SHP77 treated with DMSO at 0.1 percent for 48 hours (cell line): ENCODE measurements around the gene THAP5.

Source experiments
- DNase-seq: peaks from one replicate; lab custom pipeline; 2025; lab: John Stamatoyannopoulos, UW

Gene THAP5, protein sequence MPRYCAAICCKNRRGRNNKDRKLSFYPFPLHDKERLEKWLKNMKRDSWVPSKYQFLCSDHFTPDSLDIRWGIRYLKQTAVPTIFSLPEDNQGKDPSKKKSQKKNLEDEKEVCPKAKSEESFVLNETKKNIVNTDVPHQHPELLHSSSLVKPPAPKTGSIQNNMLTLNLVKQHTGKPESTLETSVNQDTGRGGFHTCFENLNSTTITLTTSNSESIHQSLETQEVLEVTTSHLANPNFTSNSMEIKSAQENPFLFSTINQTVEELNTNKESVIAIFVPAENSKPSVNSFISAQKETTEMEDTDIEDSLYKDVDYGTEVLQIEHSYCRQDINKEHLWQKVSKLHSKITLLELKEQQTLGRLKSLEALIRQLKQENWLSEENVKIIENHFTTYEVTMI

GRCh38 chr7:108569381-108570145 lies at the start of gene THAP5, which contains the start of gene DNAJB9:
Gene THAP5 (minus strand): TSS chr7:108569706. CDS start chr7:108569569, 137 bp downstream.
Gene DNAJB9 (plus strand): TSS chr7:108569874. CDS start chr7:108571727, 1,853 bp downstream.
- peak; percentile 96 for DNase-seq

DNA sequence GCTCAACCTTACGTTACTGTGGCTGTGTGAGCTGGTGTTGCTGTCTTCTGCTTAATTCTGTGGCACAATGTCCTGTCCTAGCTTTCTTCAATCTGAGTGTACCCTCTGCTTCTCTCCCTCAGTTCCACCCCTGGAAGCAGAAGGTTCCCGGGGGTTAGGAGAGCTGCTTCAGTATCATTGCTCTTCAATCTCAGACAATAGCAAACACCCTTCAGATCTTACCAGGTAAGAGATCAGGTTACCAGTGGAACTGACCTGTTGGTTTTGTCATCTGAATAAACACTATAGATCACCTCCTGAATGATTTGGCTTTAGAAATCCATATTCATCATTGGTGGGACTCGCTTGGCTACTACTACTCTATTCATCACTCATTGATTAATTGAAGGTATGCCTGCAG lies 48.5 kb upstream of the THAP5 start:
- no peak for DNase-seq

- DNase-seq, result no peak
Observed at GRCh38 chr7:108614896-108615295, 45.4 kb upstream of the THAP5 start.

DNA sequence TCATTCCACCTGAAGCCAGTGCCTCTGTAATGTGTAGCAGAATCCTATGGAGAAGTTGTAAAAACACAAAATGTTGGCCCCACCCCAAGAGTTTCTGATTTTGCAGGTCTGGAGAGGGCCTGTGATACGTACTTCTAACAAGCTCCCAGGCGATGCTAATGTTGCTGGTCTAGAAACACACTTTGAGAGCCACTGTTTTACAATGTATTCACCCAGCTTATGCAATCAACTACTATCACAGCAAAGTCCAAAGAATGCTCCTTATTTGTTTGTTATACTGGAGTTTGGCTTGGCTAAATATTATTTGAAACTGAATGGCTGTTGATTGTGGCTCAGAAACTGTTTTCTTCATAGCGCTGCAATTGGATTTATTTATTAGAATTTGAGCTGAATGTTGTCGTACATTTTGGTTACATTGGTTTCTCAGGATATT lies 44.5 kb upstream of the THAP5 start:
- DNase-seq, result no peak

DNA sequence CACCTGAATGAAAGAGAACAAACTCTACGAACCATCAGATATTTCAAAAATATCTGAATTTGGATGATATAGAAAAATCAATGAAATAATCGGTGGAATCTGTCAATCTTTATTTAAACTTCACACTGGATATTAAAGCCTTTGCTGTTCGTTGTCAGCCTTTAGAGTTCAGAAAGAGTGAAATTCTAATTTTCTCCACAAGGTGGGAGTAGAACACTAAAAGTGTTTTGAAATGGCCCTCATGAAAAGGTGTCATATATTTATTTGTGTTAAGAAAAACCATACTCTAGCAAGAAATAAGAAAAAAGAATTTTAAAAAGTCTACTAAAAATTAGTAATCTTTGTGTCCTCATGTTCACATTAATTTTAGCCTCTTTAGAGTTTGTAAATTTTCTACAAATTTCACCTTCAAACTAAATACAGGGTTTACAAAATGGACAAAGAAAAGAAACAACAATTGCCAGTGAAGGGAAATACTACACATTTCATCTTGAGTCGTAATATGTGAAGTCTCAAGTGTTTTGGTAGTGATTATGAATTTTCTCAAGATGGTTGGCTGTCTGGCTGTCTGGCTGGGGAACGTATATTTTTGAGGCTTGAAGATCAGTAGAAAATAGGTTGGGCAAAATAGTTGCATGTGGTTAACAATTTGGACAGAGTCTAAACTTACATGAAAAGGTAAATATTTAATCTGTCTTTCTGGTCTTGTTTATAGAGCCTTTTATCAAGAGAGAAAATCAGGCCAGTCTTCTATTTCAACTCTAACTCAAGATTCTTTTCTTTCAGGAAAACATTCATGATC lies 43.8 kb upstream of the THAP5 start:
- no peak for DNase-seq

DNA sequence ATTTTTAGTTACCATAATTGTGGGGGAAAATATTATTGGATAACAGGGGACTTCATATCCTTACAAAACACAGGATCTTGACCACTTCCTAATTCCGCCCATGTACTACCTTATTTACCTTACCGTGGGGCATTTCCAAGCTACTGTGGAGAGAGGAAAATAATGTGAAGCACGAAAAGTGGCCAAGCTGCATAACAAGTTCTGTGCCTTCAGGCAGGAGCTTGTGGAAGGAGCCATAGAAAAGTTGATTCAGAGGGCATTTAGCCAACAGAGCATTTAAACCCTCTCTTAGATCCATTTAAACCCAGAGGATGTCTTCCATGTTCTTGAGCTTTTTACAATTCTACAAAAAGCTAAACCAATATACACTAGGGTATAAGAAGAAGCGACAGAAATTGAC lies 41.8 kb upstream of the THAP5 start:
- no peak for DNase-seq

DNA sequence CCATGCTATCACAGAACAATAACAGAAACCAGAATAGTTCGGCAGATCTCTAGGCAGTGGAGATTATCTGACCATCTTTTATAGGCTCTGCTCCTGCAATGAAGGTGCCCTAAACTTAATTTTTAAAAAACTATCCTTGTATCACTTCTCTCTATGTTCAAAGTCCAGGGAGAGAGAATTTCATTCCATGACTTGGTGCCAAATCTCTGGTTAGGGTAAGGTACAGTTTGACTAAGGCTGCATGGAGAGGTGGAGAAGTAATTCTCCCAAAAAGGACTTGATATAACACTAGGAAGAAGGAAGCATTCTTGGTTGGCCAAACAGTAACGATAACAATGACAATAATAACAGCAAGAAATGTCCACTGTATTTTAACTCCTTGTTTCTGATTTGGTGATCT lies 40.1 kb upstream of the THAP5 start:
- DNase-seq, result no peak

- no peak for DNase-seq
Observed at GRCh38 chr7:108605559-108606201, 36.2 kb upstream of the THAP5 start.

GRCh38 chr7:108604307-108605077 lies 35.0 kb upstream of the THAP5 start:
- no peak for DNase-seq

GRCh38 chr7:108603656-108604306 lies 34.3 kb upstream of the THAP5 start:
- DNase-seq, result no peak

DNA sequence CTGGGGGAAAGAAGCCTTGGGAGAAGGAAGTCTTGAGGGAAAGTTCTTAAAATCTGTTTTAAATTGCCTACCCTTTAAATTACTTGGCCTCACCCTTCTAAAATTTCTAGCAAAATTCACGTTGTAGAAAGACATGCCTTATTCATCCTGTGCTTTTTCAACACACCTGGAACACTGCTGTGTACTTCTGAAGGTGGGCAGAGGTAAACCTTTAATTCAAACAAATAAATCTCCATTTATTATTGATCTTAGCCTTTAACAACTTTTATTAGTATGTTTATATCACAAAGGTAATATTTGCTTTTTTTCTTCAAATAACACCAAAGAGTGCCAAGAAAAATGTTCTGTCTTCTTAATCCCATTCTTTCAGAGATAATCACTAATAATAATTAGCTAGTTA lies 30.9 kb upstream of the THAP5 start:
- DNase-seq, result no peak

DNA sequence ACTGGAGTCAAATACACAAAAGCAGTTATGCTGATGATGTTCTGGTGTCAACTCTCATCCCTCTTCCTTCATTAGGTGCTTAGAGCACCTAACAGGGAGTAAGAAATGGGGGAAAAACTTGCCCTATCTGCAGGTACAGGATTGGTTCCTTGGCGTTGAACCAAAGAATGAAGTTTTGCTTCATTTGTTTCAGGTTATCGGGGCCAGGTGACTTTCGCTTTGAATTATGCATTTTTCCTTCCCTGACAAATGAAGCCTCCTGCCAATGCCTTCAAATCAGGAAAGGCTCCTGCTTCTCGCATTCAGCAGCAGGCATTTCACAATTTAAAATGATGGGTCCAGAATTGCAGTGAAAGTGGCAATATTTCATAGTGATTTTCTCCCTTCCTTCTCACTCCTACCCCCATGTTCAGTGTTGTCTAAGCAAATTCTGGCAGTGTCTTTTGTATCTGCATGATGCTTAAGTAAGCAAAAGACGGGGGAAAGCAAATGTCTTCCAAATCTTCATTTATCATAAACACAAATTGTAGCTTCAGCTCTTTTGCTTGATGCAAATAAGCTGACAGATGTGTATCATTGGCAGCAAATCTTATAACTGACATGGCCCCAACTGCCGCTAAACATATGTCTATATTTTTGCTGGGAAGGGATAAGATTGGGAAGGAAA lies 29.5 kb upstream of the THAP5 start:
- DNase-seq, result no peak

DNA sequence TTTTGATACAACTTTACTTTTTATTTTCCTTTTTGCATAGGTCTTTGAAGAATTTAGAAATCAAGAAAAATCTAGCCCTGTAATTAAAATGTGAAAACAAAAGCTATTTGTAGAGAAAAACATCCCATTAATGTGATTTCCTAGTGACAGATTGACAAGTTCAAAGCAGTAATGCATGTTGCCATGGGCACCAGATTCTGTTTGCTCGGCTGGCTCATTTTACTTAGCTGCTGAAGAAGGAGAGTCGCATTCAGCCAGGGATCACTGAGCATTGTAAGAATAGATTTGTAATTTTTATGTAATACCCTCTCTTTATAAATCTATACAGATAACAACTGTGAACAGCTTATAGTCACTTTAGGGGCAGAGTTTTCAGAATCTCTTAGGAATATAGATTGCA lies 28.6 kb upstream of the THAP5 start:
- no peak for DNase-seq

DNA sequence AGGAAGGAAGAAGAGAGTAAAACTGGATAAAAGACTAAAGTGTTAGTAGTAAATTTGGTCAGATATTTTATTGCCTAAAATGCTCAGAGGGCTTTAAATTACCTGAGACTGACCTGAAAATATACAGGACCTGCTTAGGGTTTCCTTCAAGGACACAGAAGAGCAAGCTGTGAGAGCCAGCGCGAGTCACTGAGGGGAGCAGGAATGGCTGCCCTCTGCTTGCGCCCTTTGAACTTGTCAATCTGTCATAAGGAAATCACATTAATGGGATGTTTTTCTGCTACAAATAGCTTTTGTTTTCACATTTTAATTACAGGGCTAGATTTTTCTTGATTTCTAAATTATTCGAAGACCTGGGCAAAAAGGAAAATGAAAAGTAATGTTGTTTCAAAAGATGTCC lies 27.1 kb upstream of the THAP5 start:
- no peak for DNase-seq

- no peak for DNase-seq
Observed at GRCh38 chr7:108592646-108593201, 23.2 kb upstream of the THAP5 start.

DNA sequence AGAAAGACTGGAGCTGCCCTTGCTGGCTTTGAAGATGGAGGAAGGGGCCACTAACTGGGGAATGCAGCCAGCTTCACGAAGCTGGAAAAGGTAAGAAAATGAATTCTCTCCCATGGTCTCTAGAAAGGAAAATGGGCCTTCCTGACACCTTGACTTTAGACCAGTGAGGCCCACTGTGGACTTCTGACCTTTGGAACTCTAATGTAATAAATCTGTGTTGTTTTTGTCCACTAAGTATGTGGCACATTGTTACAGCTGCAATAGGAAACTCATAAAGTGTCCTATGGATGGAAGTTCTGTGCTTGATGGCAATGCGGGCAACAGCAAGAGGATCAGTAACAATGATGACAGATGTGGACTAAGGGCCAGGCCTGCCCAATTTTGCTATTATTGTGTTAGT lies 21.1 kb upstream of the THAP5 start:
- no peak for DNase-seq

GRCh38 chr7:108589874-108590273 lies 20.4 kb upstream of the THAP5 start:
- no peak for DNase-seq

DNA sequence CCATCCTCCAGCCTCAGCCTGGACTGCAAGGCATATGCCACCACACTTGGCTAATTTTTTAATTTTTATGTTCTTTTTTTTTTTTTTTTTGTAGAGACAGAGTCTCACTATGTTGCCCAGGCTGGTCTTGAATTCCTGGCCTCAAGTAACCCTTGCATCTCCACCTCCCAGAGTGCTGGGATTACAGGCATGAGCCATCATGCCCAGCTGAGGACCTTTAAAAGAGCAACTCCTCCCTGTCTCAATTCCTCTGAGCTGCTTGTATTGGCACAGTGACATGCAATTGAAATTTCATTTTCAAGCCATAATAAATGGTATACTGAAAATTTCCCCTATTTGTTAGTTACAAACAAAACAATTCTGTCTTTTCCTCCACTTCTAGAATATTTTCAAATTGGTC lies 19.7 kb upstream of the THAP5 start:
- no peak for DNase-seq

DNA sequence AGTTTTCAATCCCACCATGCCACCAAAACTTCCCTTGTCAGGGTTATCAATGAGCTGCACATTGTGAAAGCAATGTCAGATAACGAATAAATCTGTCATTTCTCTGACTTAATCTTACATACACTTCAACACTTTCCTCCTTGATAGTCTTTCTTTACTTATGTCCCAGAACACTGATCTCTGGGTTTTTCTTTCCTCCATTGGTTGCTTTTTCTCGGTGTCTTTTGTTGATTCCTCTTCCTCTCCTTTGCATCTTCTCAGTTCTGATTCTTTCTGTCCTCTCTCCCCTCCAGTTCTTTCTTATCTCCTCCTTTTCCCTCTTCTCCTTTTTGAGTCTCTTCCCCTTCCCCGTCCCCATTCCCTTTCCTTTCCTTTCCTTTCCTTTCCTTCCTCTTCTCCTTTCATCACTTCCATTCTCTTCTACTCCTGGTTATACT lies 16.8 kb upstream of the THAP5 start:
- DNase-seq, result no peak

DNA sequence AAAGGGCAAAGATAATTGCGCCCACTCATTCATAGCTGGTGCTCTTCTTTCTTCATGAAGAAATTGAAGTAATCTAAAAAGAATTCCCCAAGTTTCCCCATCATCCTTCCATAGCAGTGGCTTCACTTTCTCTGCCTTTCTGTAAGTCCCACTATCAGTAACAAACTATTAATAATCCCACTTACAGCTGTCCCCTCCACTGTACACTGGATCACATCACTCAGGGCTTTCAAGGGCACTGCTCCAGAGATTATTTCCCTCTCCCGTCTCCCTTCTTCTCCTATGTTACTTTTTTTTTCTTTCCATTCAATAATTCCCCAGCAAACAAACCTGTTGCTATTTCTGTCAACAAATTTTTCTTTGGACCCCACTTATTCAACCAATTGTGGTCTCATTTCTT lies 16.3 kb upstream of the THAP5 start:
- DNase-seq, result no peak
